ENCODE data around the gene CCDC138. TPM values are rescaled to one million over a fixed set of nuclear protein-coding genes. Genes with fewer than 3 reads are reported as not detected.

CCDC138 gene
- total RNA-seq, 2 experiments from 2014 or later, result 8.1 to 10.5 TPM

DNA sequence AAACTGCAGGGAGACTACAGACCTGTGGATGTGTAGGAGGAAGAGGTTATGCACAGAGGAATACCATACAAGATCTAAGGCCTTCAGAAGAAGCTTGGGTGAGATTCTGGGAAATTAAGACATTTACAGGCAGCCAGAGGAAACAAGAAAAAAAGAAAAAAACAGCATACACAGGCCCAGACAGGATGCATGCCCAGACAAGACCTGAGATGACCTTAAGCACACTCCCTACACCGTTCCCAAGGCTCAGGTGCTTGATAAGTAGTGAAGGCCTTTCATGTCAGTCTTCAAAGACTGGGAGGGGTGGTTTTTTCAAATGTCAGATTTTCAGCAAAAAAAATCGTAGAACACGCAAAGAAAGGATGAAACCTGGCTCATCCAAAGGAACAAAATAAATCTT is 83.0 kb downstream of the CCDC138 start:
- peaks cover 8% of the 10 kb centered on the region for H3K4me1 Mint-ChIP-seq (ENCODE audit: low read depth)
- H3K4me3 Mint-ChIP-seq, result no peak overlapping the region
- DNase-seq (no peak), ATAC-seq (no peak)
- H3K9me3 Mint-ChIP-seq (ENCODE audit: insufficient read depth), result peaks cover 26% of the 10 kb centered on the region
- H3K27ac Mint-ChIP-seq, result no peak overlapping the region
- H3K36me3 Mint-ChIP-seq (ENCODE audit: low read depth), result peaks cover 44% of the 10 kb centered on the region
- ChIA-PET CTCF (interaction anchor here (1.6 kb wide), 1 partner anchor 15 kb away, joined by 4 read pairs; no protein-coding TSS in a partner anchor), POLR2A (no interaction called here)
- H3K27me3 Mint-ChIP-seq (ENCODE audit: low read depth), result no peaks in the 10 kb centered on the region

DNA sequence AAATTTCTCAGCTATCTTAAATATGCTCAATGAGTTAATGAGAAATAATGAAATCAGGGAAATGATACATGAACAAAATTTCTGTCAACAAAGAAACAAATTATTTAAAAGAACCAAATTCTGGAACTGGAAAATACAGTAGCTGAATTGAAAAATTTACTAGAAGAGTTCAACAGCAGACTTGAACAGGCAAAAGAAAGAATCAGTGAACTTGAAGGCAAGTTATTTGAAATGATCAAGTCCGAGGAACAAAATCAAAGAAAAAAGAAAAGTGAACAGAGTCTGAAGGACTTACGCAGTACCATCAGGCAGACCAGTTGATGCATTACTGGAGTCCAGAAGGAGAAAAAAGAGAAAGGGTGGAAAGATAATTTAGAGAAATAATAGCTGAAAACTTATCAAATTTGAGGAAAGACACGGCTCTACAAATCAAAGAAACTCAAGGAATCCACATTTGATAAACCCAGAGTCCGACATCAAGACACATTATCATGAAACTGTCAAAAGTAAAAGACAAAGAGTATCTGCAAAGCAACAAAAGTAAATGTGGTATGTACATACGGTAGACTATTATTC is 83.6 kb downstream of the CCDC138 start:
- Mint-ChIP-seq H3K4me3 (no peak overlapping the region), H3K27me3 (ENCODE audit: low read depth) (no peaks in the 10 kb centered on the region), H3K36me3 (ENCODE audit: low read depth) (peaks cover 44% of the 10 kb centered on the region), H3K9me3 (ENCODE audit: insufficient read depth) (peaks cover 26% of the 10 kb centered on the region), H3K4me1 (ENCODE audit: low read depth) (peaks cover 8% of the 10 kb centered on the region), H3K27ac (no peak overlapping the region)
- ATAC-seq (no peak), DNase-seq (no peak)
- POLR2A ChIA-PET, result no interaction called here
- CTCF ChIA-PET, result no interaction called here

DNA sequence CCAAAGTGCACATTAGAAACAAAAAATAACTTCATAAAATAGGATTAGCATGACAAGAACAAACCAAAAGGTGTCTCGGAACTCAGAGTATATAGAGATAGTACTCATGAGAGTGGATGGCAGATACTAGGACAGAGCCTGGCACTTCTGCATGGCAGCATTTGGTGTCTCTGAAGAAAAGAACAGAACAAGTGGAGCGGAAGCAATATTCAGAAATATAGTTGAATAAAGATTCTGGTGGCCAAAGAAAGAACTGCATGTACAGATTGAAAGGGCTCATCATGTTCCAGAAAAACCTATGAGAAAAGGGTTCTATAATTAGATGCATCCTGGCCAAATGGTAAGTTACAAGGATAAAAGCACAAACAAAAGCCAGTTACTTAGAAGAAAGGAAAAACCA is 90.9 kb downstream of the CCDC138 start:
- DNase-seq, result no peak
- no peak for ATAC-seq
- POLR2A ChIA-PET, result no interaction called here
- Mint-ChIP-seq H3K9me3 (ENCODE audit: insufficient read depth) (no peaks in the 10 kb centered on the region), H3K36me3 (ENCODE audit: low read depth) (peaks cover 5% of the 10 kb centered on the region), H3K27ac (no peak overlapping the region), H3K27me3 (ENCODE audit: low read depth) (no peaks in the 10 kb centered on the region), H3K4me1 (ENCODE audit: low read depth) (no peaks in the 10 kb centered on the region), H3K4me3 (no peak overlapping the region)
- CTCF ChIA-PET, result no interaction called here

DNA sequence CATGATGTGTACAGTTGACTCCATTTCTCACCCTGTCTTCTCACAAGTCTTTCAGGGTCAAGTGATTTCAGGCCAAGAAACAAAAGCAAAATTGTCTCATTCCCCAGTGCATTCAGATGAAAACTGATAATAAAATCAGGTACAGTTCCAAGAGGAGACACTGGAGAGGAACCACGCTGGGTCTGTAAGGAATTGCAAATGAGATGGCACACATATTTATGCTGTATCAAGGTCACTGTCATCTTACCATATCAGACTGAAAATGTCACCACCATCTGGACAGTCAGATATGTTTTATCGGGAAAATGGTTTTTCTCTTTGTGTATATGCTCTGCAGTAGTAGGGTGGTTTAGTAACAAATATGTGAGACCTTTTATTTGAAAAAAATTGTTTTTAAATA is 91.7 kb downstream of the CCDC138 start:
- Mint-ChIP-seq H3K9me3 (ENCODE audit: insufficient read depth) (no peaks in the 10 kb centered on the region), H3K4me3 (no peak overlapping the region), H3K27ac (no peak overlapping the region), H3K4me1 (ENCODE audit: low read depth) (no peaks in the 10 kb centered on the region), H3K36me3 (ENCODE audit: low read depth) (peaks cover 5% of the 10 kb centered on the region), H3K27me3 (ENCODE audit: low read depth) (no peaks in the 10 kb centered on the region)
- ATAC-seq, result no peak
- DNase-seq, result no peak
- ChIA-PET CTCF (no interaction called here), POLR2A (no interaction called here)

DNA sequence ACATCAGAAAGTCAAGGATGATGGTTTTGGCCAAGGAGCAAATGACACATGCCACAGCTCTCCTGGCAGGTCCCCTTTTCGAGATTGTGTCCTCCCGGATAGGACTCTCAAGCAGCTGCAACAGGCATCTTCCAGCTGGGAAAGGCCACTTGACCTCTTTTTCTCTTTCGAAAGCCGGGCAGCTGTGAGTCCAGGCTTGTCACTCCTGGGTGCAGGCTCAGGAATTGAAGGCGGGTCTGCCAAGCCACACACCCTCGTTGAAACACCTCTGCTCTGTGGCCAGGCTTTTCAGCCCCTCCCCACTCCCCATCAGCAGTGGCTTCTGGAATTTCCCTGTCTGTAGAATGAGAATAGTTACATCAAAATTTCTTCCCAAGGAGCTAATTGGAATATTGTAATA is 98.0 kb downstream of the CCDC138 start:
- Mint-ChIP-seq H3K36me3 (ENCODE audit: low read depth) (peaks cover 3% of the 10 kb centered on the region), H3K4me1 (ENCODE audit: low read depth) (no peaks in the 10 kb centered on the region)

DNA sequence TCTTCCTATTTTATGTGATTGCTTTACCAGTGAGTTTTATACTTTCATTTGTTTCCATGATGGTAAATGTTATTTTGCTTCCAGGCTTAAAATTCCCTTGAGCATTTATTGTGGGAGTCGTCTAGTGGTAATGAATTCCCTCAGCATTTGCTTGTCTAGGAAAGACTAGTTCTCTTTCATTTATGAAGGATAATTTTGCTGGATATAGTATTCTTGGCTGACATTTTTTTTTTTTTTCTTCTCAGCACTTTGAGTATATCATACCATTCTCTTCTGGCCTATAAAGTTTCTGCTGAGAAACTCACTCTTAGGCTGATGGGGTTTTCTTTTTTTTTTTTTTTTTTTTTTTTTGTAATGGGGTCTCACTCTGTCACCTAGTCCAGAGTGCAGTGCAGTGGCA is 103.3 kb downstream of the CCDC138 start:
- no peak for ATAC-seq
- H3K36me3 Mint-ChIP-seq (ENCODE audit: low read depth), result peaks cover 8% of the 10 kb centered on the region
- H3K27ac Mint-ChIP-seq, result no peak overlapping the region
- peaks cover 24% of the 10 kb centered on the region for H3K9me3 Mint-ChIP-seq (ENCODE audit: insufficient read depth)
- CTCF ChIA-PET, result interaction anchor here (0.8 kb wide), 1 partner anchor 1892 kb away, joined by 3 read pairs; no protein-coding TSS in a partner anchor
- H3K4me1 Mint-ChIP-seq (ENCODE audit: low read depth), result no peaks in the 10 kb centered on the region
- H3K27me3 Mint-ChIP-seq (ENCODE audit: low read depth), result peaks cover 2% of the 10 kb centered on the region
- no peak overlapping the region for H3K4me3 Mint-ChIP-seq
- DNase-seq, result no peak
- POLR2A ChIA-PET, result no interaction called here

More for the DNA sequence above, 98.0 kb downstream of the CCDC138 start:
- ATAC-seq, result no peak
- CTCF ChIA-PET, result no interaction called here
- H3K9me3 Mint-ChIP-seq (ENCODE audit: insufficient read depth), result peaks cover 11% of the 10 kb centered on the region
- no peak overlapping the region for H3K27ac Mint-ChIP-seq
- H3K4me3 Mint-ChIP-seq, result no peak overlapping the region
- DNase-seq, result no peak
- POLR2A ChIA-PET, result no interaction called here
- peaks cover 2% of the 10 kb centered on the region for H3K27me3 Mint-ChIP-seq (ENCODE audit: low read depth)

DNA sequence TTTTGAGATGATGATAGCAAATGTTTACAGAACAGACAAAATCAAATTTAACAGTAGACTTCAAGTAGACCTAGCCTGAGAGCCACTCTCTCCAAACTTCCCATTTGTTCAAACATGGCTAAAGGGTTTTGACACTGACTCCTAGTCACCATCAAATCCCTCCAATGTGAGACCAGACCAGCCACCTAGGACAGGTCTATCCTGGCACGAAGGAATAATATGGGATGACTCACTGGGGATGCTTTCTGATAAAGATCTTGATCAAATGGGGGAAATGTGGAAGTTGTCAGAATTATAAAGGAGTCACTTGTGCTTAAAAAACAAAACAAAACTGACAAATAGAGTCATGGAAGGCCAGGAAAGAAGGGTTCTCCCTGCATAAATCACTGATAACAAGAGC is 106.7 kb downstream of the CCDC138 start:
- POLR2A ChIA-PET, result no interaction called here
- Mint-ChIP-seq H3K27ac (no peak overlapping the region), H3K27me3 (ENCODE audit: low read depth) (no peaks in the 10 kb centered on the region), H3K4me1 (ENCODE audit: low read depth) (no peaks in the 10 kb centered on the region), H3K4me3 (no peak overlapping the region), H3K9me3 (ENCODE audit: insufficient read depth) (peaks cover 29% of the 10 kb centered on the region), H3K36me3 (ENCODE audit: low read depth) (peaks cover 8% of the 10 kb centered on the region)
- CTCF ChIA-PET, result no interaction called here
- DNase-seq (no peak), ATAC-seq (no peak)

DNA sequence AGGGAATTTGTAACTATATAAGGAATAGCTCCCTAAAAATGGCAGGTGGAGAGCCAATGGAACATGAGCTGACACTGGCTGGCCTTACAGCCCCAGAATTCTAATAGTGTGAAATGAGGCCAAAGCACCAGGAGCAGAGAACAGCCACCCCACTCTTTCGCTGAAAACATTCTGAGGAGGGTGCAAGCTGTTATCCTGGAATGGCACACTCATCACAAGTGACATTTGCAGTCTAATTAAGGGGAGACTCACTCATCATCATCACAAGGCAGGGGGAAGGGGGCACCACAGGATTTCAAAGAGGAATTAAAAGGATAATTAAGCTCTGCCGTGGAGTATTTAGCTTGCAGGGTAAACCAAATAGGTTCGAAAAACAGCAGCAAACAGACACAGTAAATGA is 108.2 kb downstream of the CCDC138 start:
- no peak for ATAC-seq
- H3K27ac Mint-ChIP-seq, result no peak overlapping the region
- peaks cover 4% of the 10 kb centered on the region for H3K36me3 Mint-ChIP-seq (ENCODE audit: low read depth)
- no peak overlapping the region for H3K4me3 Mint-ChIP-seq
- CTCF ChIA-PET, result interaction anchor here (0.7 kb wide), 1 partner anchor 28 kb away, joined by 3 read pairs; no protein-coding TSS in a partner anchor
- no peaks in the 10 kb centered on the region for H3K4me1 Mint-ChIP-seq (ENCODE audit: low read depth)
- peaks cover 16% of the 10 kb centered on the region for H3K9me3 Mint-ChIP-seq (ENCODE audit: insufficient read depth)
- POLR2A ChIA-PET, result no interaction called here
- no peak for DNase-seq
- H3K27me3 Mint-ChIP-seq (ENCODE audit: low read depth), result no peaks in the 10 kb centered on the region

DNA sequence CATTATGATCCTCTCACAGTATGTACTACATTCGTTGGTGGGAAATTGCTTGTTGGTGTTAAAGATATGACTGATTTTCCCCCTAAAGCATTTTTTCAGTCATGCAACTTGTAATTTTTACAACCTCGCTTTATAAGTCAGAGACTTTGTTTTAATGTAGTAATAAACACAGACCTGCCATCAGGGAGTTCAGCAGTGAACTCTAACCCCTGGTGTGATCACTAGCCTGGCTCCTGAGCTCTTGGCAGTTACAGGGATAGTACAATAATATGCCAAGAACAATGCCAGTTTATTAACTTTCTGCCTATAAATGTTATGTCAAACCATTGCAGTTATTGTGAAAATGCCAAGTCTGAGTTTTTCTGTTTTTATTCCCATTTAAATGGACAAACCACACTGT is 108.6 kb downstream of the CCDC138 start:
- ChIA-PET CTCF (no interaction called here), POLR2A (no interaction called here)
- peaks cover 15% of the 10 kb centered on the region for H3K9me3 Mint-ChIP-seq (ENCODE audit: insufficient read depth)
- peaks cover 3% of the 10 kb centered on the region for H3K36me3 Mint-ChIP-seq (ENCODE audit: low read depth)
- no peaks in the 10 kb centered on the region for H3K4me1 Mint-ChIP-seq (ENCODE audit: low read depth)
- H3K4me3 Mint-ChIP-seq, result no peak overlapping the region
- no peak overlapping the region for H3K27ac Mint-ChIP-seq
- DNase-seq (no peak), ATAC-seq (no peak)
- no peaks in the 10 kb centered on the region for H3K27me3 Mint-ChIP-seq (ENCODE audit: low read depth)

DNA sequence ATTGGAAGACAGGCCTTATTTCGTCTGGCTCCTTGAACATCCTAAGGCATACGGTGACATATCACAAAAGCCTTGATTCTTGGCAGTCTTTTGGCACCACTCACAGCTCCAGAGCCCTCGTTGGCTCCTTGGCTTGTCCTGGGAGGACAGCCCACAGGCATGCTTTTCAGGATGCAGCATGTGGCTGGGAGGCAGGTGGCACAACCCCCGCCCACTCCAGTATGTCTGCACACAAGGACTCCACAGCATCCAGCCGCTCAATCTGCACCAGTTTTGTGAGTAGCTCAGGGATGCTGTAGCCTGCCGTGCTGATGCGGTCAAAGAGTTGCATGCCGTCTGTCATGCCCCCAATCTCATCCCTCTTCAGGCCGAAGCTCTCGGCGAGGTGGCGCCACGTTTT is 110.2 kb downstream of the CCDC138 start:
- H3K27ac Mint-ChIP-seq, result no peak overlapping the region
- no peaks in the 10 kb centered on the region for H3K36me3 Mint-ChIP-seq (ENCODE audit: low read depth)
- no peak overlapping the region for H3K4me3 Mint-ChIP-seq
- ATAC-seq (no peak), DNase-seq (no peak)
- ChIA-PET CTCF (no interaction called here), POLR2A (interaction anchor here (0.6 kb wide), 1 partner anchor 69 kb away, joined by 3 read pairs; no protein-coding TSS in a partner anchor)
- peaks cover 4% of the 10 kb centered on the region for H3K9me3 Mint-ChIP-seq (ENCODE audit: insufficient read depth)
- H3K4me1 Mint-ChIP-seq (ENCODE audit: low read depth), result no peaks in the 10 kb centered on the region
- no peaks in the 10 kb centered on the region for H3K27me3 Mint-ChIP-seq (ENCODE audit: low read depth)

DNA sequence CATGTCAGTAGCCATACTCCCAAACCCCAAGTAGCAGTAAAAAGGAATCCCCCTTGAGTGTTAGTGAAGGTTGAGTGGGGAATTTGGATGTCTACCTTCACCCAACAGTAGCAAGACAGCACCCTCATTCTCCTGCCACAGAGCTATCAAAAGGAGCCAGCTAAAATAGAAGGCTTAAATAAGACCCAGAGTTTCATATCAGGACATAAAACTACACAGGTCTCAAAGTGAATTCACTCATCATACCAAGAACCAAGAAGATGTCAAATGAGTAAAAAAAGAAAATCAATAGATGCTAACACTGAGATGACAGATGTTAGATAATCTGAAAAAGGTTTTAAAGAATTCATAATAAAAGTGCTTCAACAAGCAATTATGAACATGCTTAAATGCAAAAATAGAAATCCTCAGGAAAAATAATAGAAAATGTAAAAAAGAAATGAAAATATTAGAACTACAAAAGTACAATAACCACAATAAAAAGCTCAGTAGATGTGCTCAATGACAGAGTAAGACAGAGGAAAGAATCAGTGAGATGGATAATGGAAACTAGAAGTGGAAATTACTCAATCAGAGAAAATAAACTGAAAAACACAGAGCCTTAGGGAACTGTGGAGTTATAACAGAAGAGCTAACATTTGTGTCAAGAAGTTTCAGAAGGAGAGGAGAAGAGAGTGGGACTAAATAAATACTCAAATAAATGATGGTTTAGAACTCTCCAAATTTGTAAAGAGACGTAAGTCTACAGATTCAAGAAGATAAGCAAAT is 111.9 kb downstream of the CCDC138 start:
- DNase-seq (no peak), ATAC-seq (no peak)
- Mint-ChIP-seq H3K9me3 (ENCODE audit: insufficient read depth) (peaks cover 4% of the 10 kb centered on the region), H3K4me3 (no peak overlapping the region), H3K4me1 (ENCODE audit: low read depth) (no peaks in the 10 kb centered on the region), H3K27ac (no peak overlapping the region), H3K36me3 (ENCODE audit: low read depth) (no peaks in the 10 kb centered on the region), H3K27me3 (ENCODE audit: low read depth) (no peaks in the 10 kb centered on the region)
- POLR2A ChIA-PET, result no interaction called here
- CTCF ChIA-PET, result no interaction called here

DNA sequence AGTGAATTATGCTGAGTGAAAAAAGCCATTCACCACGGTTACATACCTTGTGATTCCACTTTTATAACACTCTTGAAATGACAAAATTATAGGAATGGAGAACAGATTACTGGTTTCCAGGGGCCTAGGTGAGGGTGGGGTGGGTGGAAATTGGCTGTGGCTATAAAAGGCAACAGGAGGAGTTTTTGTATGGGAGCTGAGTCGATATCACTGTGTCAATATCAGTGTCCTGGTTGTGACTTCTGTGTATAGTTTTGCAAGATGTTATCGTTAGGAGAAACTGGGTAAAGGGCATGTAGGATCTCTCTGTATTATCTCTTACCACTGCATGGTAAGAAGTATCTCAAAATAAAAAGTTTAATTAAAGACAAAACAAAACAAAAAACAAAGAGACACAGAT is 118.1 kb downstream of the CCDC138 start:
- H3K27me3 Mint-ChIP-seq (ENCODE audit: low read depth), result no peaks in the 10 kb centered on the region
- H3K9me3 Mint-ChIP-seq (ENCODE audit: insufficient read depth), result no peaks in the 10 kb centered on the region
- H3K4me3 Mint-ChIP-seq, result no peak overlapping the region
- H3K4me1 Mint-ChIP-seq (ENCODE audit: low read depth), result no peaks in the 10 kb centered on the region
- H3K36me3 Mint-ChIP-seq (ENCODE audit: low read depth), result no peaks in the 10 kb centered on the region
- no peak for DNase-seq
- ChIA-PET POLR2A (no interaction called here), CTCF (no interaction called here)
- ATAC-seq, result no peak
- no peak overlapping the region for H3K27ac Mint-ChIP-seq

DNA sequence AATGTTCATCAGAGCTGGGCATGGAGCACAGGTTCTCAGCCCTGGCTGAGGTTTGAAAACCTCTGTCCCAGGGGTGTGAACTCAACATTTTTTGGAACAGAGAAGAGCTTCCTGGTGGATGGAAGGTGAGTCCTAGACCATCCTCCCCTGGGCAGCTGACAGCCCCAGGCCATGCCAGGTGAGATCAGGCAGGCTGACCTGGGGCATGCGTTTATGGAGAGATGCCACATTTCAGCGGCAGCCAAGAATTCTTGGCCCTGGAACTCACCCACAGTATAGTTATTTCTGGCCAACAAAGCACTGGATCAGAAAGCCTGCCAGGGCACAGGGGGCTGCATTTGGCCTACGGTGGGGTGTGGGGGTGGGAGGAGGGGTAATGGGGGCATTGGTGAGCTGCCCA is 118.6 kb downstream of the CCDC138 start:
- POLR2A ChIA-PET, result no interaction called here
- Mint-ChIP-seq H3K36me3 (ENCODE audit: low read depth) (no peaks in the 10 kb centered on the region), H3K9me3 (ENCODE audit: insufficient read depth) (no peaks in the 10 kb centered on the region), H3K4me1 (ENCODE audit: low read depth) (no peaks in the 10 kb centered on the region), H3K27ac (no peak overlapping the region), H3K4me3 (no peak overlapping the region), H3K27me3 (ENCODE audit: low read depth) (no peaks in the 10 kb centered on the region)
- DNase-seq (no peak), ATAC-seq (no peak)
- CTCF ChIA-PET, result no interaction called here
